T47D (cell line): ENCODE data around the gene MARK3.
A peak's percentile ranks its signal among the peaks of the same experiment; 100 is the strongest.
"Not testable (repeated sequence)": the region's sequence is repeated elsewhere in the genome, so short reads cannot be mapped to it uniquely, and the experiment has no call there.

Source experiments
- DNase-seq, 2 experiments: peaks; one replicate each; pipeline versions ENCODE4 v3.0.0 to v3.0.0-alpha.2; 2011 to 2012; ENCODE audit warnings: low read depth in 1 of 2, low spot score in 1 of 2
- JUND ChIP-seq: IDR thresholded peaks from 2 replicates; pipeline ENCODE4 v1.6.1; 2012; ENCODE audit warnings: low read depth
- in situ Hi-C: cut with HindIII; loops from 2 replicates; pipeline ENCODE4 v1.10.0; 2016; ENCODE audit warnings: low sequenced_read_pairs, low pct_unique_long_range_greater_than_20kb

MARK3 gene

DNA sequence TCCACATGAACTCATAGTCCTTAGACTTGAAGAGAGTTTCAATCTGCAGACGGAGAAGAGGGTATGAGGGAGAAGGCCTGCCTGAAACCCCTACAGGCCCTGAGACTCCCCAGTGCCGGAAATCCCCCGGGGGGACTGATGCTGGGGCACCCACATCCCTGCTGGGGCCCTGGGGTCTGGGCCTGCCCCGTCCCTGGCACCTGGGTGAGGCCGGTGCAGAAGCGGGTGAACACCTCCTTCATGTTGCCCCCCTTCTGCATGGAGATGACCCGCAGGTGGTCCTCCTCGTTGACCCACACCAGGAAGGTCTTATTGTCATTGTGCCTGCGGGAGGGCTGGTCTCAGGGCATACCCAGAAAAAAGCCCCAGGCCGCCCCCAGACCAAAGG is 135.0 kb downstream of the MARK3 start:
- no peak for TF ChIP-seq JUND
- no peak for DNase-seq
- in situ Hi-C loops = no loop called here

- no peak for TF ChIP-seq JUND
- peak; percentile 95 for DNase-seq
- in situ Hi-C loops = no loop called here
Observed at GRCh38 chr14:103520657-103521437, 135.6 kb downstream of the MARK3 start.

DNA sequence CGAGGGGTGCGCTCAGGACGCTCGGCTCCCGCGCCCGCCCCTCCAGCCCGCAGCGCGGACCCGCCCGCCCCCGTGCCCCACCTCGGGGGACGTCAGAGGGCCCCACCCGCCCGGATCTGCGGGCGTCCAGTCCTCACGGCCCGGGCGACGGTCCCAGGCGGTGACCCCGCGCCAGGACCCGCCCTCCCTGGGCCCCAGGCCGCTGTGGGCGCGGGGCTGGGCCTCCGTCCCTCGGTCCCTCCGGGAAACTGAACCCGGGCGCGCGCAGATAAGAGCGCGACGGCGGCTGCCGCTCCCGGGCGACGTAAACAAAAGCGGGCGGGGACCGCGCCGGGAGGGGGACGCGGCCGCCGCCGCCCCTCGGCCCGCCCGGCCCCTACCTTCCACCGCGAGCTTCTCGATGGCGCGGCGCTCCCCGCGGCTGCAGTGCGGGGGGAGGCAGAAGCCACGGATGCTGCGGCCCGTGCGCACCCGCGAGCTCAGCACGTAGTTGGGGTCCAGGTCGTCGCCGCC is 136.3 kb downstream of the MARK3 start:
- no peak for TF ChIP-seq JUND
- DNase-seq = peak in 1 of 2 experiments; percentile 65
- in situ Hi-C loops = no loop called here

GRCh38 chr14:103521951-103522563 is 136.8 kb downstream of the MARK3 start:
- no peak for DNase-seq
- no peak for TF ChIP-seq JUND
- in situ Hi-C loops = no loop called here

- no peak for TF ChIP-seq JUND
- DNase-seq = no peak
- in situ Hi-C loops = no loop called here
Observed at GRCh38 chr14:103522649-103523574, 137.7 kb downstream of the MARK3 start, which contains the start of gene CKB. Gene CKB, minus strand, starts transcription at chr14:103522830. Its CDS starts 337 bp downstream, at chr14:103522493.

DNA sequence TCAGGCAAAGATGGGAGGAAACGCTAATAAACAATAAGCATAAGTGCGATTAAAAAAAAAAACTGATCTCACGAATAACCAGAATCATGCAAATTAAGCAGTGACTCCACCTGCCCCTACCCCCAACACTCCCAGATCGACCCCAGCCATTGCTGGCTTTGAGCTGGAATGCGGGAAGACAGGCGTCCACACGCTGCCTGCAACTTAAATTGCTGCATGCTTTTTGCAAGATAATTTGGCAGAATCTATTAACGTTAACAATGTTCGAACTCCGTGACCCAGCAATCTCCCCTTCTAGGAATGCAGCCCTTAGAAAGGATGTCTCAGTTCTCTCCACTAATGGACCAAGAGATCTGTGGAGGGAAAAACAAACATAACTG is 138.3 kb downstream of the MARK3 start:
- DNase-seq = no peak
- no peak for TF ChIP-seq JUND
- in situ Hi-C loops = no loop called here

- in situ Hi-C loops = no loop called here
- no peak for TF ChIP-seq JUND
- DNase-seq = no peak
Observed at GRCh38 chr14:103524002-103524935, 139.1 kb downstream of the MARK3 start.

DNA sequence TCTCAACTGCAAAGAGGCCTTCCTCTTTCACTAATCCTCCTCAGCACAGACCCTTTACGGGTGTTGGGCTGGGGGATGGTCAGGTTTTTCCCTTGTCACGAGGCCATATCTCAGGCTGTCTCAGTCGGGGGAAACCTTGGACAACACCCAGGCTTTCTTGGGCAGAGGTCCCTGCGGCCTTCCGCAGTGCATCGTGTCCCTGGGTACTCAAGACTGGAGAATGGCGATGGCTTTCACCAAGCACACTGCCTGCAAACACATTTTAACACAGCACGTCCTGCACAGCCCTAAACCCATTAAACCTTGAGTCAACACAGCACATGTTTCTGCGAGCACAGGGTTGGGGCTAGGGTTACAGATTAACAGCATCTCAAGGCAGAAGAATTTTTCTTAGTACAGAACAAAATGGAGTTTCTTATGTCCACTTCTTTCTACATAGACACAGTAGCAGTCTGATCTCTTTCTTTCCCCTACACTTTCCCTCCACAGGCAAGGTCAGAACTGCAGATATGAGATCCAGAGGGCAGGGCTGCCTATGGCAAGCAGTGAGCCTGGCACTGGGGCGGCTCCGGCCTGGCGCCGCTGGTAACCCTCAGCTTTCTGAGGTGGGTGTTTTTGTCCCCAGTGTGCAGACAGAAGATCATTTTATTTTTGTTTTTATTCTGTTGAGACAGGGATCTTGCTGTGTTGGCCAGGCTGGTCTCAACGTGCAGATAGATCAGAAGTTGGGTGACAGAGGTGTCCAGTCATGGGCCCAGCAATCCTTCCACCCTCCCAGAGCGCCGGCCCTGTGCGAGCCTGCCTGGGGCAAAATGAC is 140.4 kb downstream of the MARK3 start:
- in situ Hi-C loops, DNase-seq: not testable (repeated sequence)

GRCh38 chr14:103526247-103526913 is 141.2 kb downstream of the MARK3 start:
- in situ Hi-C loops = no loop called here
- TF ChIP-seq JUND = no peak
- DNase-seq = no peak

DNA sequence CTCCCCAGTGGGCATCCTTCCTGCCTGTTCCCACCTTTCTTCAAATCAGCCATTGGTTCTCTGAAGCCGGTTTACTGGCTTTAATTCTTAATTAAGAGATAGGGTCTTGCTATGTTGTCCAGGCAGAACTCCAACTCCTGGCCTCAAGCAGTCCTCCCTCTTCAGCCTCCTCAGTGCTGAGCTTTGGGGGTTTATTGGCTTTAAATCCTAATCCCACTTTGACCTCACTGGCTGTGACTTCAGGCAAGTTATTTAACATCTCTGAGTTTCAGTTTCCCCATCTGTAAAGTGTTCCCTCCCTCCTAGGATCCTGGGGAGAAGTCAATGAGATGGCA is 141.7 kb downstream of the MARK3 start:
- no peak for DNase-seq
- in situ Hi-C loops = no loop called here
- TF ChIP-seq JUND = no peak
